ENCODE measurements around the gene PDE6B.
"Not testable (repeated sequence)": the region's sequence is repeated elsewhere in the genome, so short reads cannot be mapped to it uniquely, and the experiment has no call there.

DNA sequence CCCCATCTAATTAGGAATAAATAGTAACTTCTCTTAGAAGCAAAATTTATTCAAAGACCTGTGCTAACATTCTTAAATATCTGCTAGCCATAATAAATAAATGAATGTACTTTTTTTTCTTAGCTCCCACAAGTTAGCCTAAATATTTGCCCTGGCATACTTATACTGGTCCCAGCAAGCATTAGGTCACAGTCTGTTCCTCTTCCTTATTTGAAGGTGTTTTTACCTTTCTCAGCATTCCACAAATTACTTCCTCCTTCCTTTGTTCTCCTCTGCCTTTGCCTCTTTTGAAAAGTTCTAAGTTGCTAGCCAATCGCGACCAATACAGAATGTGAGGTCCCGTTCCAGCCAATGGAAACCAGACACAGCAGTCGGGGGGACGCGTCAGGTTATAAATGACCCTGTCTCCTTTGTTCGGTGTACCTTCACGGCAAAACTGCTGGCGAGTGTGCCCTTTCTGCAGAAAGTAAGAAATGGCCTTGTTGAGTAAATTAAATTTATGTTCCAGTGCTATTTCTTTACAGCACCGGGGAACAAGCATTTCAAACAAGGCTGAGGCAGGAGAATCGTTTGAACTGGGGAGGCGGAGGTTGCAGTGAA, 69.1 kb downstream of the PDE6B start:
- TF ChIP-seq, protein P1, sequence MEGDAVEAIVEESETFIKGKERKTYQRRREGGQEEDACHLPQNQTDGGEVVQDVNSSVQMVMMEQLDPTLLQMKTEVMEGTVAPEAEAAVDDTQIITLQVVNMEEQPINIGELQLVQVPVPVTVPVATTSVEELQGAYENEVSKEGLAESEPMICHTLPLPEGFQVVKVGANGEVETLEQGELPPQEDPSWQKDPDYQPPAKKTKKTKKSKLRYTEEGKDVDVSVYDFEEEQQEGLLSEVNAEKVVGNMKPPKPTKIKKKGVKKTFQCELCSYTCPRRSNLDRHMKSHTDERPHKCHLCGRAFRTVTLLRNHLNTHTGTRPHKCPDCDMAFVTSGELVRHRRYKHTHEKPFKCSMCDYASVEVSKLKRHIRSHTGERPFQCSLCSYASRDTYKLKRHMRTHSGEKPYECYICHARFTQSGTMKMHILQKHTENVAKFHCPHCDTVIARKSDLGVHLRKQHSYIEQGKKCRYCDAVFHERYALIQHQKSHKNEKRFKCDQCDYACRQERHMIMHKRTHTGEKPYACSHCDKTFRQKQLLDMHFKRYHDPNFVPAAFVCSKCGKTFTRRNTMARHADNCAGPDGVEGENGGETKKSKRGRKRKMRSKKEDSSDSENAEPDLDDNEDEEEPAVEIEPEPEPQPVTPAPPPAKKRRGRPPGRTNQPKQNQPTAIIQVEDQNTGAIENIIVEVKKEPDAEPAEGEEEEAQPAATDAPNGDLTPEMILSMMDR (IDR thresholded peaks at IDR 0.05), result not testable (repeated sequence)
- TF ChIP-seq ZFX (IDR thresholded peaks at IDR 0.05; ENCODE audit: borderline replicate concordance), result not testable (repeated sequence)
